RWPE1 (cell line): ENCODE measurements around the gene ZC3H18.
A peak's percentile ranks its signal among the peaks of the same experiment; 100 is the strongest.
"Not testable (repeated sequence)": the region's sequence is repeated elsewhere in the genome, so short reads cannot be mapped to it uniquely, and the experiment has no call there.

ENCODE experiments used
- CTCF ChIA-PET: fragments of 350-600 bp; sonication (Branson Sonifier 250); formaldehyde crosslinking; extraction: SDS; loops from one replicate; lab custom pipeline; 2021; lab: Yijun Ruan, JAX
- POLR2A ChIA-PET: fragments of 400-600 bp; formaldehyde crosslinking; extraction: SDS; loops from one replicate; lab custom pipeline; 2020; ENCODE audit warnings: antibody characterized with exemption; ENCODE audit not compliant: low non-redundant PET; lab: Yijun Ruan, JAX
- DNase-seq: peaks from one replicate; pipeline ENCODE4 v3.0.0; 2012; ENCODE audit warnings: low spot score
- H3K27ac ChIP-seq: fragments of 450-650 bp; 2 replicates; pipeline ENCODE4 v1.5.1; 2017
- CTCF ChIP-seq: fragments of 450-650 bp; conservative IDR thresholded peaks from 2 replicates; pipeline ENCODE4 v1.5.1; 2017; ENCODE audit warnings: low read depth, mild to moderate bottlenecking

The ZC3H18 gene

GRCh38 chr16:88602091-88602490, 31.9 kb downstream of the ZC3H18 start:
- H3K27ac ChIP-seq, result peak overlapping the region; percentile 28
- ChIA-PET POLR2A (interaction anchor here (0.5 kb wide), 1 partner anchor 64 kb away, joined by 4 read pairs; no protein-coding TSS in a partner anchor), CTCF (interaction anchor here (0.6 to 0.7 kb wide), 3 partner anchors 24 to 141 kb away, joined by 3 to 7 read pairs (median 4); no protein-coding TSS in a partner anchor)
- DNase-seq, result no peak
- no peak for TF ChIP-seq CTCF

GRCh38 chr16:88605186-88606147, 35.3 kb downstream of the ZC3H18 start:
- ChIA-PET CTCF (no interaction called here), POLR2A (no interaction called here)
- no peak for DNase-seq
- TF ChIP-seq CTCF, result no peak
- no peak overlapping the region for H3K27ac ChIP-seq

- TF ChIP-seq CTCF, result no peak
- POLR2A ChIA-PET, result no interaction called here
- DNase-seq, result no peak
- CTCF ChIA-PET, result no interaction called here
- H3K27ac ChIP-seq, result no peak overlapping the region
Observed at GRCh38 chr16:88606148-88606757, 36.0 kb downstream of the ZC3H18 start.

- ChIA-PET CTCF (interaction anchor here (0.6 kb wide), 1 partner anchor 9 kb away, joined by 6 read pairs; no protein-coding TSS in a partner anchor), POLR2A (no interaction called here)
- no peak for TF ChIP-seq CTCF
- H3K27ac ChIP-seq, result no peak overlapping the region
- DNase-seq, result no peak
Observed at GRCh38 chr16:88608076-88608475, 37.9 kb downstream of the ZC3H18 start.

GRCh38 chr16:88609426-88609825, 39.2 kb downstream of the ZC3H18 start:
- not testable (repeated sequence) for DNase-seq
- CTCF ChIA-PET, result interaction anchor here (0.6 to 1.1 kb wide), 2 partner anchors 10 to 49 kb away, joined by 3 to 5 read pairs; no protein-coding TSS in a partner anchor

GRCh38 chr16:88610080-88610479, 39.9 kb downstream of the ZC3H18 start:
- no peak for DNase-seq
- ChIA-PET CTCF (interaction anchor here (0.6 to 1.1 kb wide), 2 partner anchors 10 to 50 kb away, joined by 3 to 5 read pairs; no protein-coding TSS in a partner anchor), POLR2A (no interaction called here)
- H3K27ac ChIP-seq, result no peak overlapping the region
- TF ChIP-seq CTCF, result no peak

More at GRCh38 chr16:88609426-88609825, 39.2 kb downstream of the ZC3H18 start:
- H3K27ac ChIP-seq, POLR2A ChIA-PET: not testable (repeated sequence)
